Bone marrow (tissue), 2 donors: ENCODE results near the gene LPP.

Source experiments
- DNase-seq, 2 donors: peaks; one replicate each; lab custom pipeline; 2025; lab: John Stamatoyannopoulos, UW

The LPP gene

GRCh38 chr3:188330138-188330537 lies 176.2 kb downstream of the LPP start:
- no peak for DNase-seq

DNA sequence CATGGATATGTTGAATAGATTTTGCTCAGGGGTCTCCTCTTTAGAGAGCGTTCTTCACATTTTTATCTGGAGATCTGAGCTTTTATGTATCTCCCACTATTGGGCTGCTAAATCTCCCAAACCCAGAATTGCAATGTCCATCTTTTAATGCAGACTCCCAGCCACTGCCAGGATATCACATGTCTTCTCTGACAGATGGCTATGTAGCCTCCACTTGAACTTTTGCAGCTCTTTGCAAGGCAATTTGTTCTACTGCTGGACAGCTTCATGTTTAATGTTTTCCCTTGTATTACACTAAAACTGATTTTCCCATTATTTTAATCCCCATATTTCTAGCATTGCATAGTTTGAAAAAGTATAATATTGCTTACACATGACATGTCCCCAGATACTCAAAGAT lies 177.2 kb downstream of the LPP start:
- DNase-seq = no peak

DNA sequence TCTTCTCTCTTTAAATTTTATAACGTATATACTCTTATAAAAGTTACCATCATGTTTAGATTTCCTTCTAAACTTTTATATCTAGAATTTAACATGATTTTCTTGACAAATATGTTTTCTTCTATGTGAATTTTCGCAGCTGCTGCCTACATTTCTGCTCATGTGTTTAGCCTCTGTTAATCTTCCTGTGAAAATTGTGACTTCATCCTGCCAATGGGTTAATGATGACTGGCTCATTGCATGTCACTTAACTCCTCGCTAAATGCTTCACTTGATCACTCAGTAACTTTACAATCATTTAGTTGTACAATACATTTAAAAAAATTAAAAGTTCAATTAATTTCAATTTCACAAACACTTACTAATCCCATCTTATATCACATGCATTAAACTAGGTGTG lies 178.1 kb downstream of the LPP start:
- DNase-seq = no peak

DNA sequence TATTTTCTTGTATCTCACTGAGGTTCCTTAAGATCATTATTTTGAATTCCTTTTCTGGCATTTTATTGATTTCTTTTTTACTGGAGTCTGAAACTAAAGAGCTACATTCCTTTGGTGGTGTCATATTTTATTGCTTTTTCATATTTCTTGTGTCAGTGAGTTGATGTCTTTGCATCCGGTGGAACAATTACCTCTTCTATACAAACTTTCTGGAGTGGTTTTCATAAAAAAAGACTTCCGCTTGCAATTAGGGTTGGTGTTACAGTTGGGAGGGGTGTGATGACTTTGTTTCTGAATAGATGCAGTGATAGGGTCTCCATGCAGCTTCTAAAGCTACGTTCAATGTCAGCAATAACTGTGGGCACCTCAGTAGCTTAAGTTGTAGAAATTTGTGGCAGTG lies 181.7 kb downstream of the LPP start:
- no peak for DNase-seq

- DNase-seq = no peak
Observed at GRCh38 chr3:188336178-188336577, 182.2 kb downstream of the LPP start.

DNA sequence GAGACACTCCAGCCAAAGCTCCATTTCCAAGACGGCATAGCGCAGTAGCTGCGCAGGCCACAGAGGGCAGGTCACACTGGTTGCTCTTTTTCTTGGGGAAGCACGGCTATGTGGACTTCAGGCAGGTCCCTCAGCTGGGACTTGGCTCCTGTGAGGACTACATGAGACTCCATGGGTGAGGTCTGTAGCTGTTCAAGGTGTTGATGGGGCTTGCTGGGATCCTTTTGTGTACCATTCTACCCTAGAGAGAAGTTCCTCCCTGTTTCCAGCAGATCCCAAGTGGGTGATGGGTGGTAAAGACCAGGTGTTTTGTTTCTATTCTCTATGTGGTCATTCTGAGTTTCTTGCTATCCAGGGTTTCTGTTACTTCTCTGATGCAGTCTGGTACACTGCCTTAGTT lies 183.3 kb downstream of the LPP start:
- no peak for DNase-seq

- DNase-seq = no peak
Observed at GRCh38 chr3:188338086-188338485, 184.1 kb downstream of the LPP start.

DNA sequence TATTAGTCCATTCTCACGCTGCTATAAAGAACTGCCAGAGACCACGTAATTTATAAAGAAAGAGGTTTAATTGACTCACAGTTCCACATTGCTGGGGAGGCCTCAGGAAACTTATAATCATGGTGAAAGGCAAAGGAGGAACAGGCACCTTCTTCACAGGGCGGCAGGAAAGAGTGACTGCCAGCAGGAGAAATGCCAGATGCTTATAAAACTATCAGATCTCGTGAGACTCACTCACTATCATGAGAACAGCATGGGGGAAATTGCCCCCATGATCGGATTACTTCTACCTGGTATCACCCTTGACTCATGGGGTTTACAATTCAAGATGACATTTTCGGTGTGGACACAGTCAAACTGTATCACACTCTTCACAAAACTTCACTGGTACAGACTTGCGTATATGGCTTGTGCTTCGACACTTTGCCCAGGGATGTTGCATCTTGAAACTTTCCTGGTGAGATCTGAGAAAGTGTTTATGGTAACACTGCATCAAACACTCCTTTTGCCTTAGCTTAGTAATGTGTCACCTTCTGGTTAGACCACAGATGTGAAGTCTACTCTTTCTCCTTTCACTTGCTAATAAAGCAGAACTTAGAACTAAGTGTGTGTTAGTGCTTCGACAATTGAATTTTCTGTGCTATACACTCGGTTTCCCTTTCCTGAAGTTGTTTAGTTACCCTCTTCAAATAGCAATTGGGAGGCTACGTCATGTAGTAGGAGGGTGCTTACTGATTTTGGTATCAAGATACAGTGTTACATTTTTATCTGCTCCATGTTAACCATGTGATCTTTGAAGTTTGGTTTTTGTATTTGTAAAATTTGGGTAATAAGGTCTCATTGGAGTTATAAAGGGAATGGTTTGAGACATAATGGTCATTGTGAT lies 185.7 kb downstream of the LPP start:
- DNase-seq = no peak

DNA sequence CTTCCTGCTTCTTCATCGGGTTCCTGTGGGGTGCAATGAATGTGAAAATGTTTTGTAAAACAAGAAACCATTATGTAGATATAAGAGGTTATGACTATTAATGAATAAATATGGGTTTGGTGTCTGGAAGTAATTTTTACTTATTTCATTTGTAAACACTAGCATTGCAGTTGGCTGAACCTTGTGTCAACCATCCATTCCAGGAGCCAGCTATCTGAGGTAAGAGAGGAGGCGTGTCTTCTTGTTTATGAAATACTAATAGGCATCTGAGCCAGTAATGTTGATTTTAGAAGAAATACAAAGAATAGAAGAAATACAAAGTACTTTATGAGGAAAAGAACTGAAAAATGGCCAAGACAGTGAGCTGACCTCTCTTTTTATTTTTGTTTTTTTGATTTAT lies 187.5 kb downstream of the LPP start:
- no peak for DNase-seq

DNA sequence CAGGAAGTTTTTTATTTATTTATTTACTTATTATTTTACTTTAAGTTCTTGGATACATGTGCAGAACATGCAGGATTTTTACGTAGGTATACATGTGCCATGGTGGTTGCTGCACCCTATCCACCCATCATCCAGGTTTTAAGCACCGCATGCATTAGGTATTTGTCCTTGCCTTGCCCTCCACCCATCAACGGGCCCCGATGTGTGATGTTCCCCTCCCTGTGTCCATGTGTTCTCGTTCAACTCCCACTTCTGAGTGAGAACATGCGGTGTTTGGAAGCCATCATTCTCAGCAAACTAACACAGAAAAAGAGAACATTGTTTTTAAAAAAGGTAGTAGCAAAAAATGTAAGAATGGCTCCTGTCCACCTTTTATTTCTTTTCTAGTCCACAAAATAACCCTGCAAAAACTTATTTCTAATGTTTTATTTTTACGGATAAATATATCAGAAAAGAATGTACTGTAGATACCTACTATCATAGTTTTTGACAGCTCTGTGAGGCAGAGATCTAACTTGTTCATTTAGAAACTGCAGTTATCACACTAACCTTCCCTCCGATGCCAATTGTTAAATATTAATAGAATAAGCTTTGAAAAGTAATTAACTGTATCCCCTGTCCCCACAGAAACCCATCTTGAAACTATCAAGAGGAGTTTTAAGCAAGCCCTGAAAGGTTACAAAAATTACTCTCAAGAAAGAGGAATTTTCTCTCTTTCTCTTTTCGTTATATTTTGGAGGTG lies 189.2 kb downstream of the LPP start:
- DNase-seq = no peak

DNA sequence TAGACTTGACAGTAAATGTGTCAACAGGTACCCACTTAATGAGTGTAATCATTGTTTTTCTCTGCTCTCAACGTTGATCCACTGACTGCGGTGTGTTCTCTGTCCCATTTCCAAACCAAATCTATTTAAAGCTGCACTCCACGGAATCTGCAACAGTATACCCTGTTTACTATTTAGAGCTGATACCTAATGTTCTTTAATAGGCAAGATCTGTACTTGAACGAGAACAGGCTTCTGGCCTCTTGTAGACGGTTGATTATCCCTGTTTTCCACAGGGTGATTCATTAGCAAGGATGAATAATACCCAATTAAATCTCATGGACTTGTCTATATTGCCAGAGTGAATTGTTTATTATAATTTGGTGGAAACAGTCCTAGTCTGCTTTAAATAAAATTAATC lies 189.9 kb downstream of the LPP start:
- DNase-seq = no peak

DNA sequence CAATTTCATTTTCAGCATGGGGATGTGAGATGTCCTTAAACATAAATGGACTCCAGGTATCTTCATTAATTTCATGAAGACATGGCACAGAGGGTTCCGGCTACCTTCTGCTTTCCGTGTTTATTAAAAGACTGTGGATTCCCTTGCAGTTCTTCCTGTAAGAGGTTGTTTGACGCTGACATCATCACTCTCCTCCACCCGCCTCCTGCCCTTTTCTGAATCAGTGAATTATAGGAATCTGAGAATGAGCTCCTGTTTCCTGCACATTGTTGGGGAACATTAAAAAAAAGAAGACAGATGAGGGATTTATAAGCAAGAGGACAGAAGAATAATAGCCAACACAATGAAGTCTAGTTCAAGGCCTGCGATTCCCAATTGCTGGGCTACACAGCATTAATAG lies 191.3 kb downstream of the LPP start:
- no peak for DNase-seq

GRCh38 chr3:188348435-188349244 lies 194.7 kb downstream of the LPP start:
- no peak for DNase-seq

DNA sequence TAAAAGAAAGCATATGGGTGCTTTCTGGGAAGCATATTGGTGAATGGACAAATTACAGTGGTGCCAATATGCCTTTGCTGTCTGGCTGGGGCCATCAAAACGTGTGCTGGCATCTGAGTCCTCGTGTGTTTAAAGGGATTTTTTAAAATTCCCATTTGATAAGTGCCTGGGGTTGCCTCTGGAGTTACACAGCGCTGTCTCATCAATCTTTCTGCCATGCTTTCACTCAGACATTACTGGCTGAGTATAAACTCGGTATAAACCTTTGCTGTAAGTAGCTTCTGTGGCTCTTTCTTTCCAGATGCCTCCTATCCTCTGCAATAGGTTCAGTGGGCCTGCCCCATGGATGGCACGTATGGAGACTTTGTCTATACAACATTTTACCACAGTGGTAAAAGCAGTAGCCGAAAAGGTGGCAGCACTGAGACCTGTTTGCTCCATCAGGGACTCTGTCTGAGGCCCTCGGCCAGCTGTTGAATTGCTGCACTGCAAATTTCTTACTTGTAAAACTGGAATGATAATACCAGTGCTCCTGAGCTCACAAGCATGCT lies 195.5 kb downstream of the LPP start:
- no peak for DNase-seq

- DNase-seq = no peak
Observed at GRCh38 chr3:188349933-188350332, 196.0 kb downstream of the LPP start.

DNA sequence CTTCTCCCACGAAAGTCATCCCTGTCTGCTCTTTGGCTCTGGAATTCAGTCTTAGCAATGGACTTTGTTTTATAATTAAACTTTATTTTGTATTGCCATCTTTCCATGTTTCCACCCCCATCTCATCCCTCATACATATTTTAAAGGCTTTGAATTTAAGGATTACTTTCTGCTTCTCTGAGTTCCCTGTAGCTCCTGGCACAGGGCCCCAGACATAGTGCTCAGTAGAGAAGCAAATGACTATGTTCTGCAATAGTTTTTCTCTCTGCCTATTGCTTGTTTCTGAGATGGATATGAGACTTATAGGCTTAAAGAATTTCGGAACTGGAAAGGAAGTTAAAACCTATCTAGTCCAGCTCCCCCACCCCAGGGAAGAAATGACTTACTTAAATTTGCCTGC lies 197.0 kb downstream of the LPP start:
- DNase-seq = no peak

GRCh38 chr3:188351648-188352047 lies 197.7 kb downstream of the LPP start:
- no peak for DNase-seq

- no peak for DNase-seq
Observed at GRCh38 chr3:188352196-188352927, 198.4 kb downstream of the LPP start.

- no peak for DNase-seq
Observed at GRCh38 chr3:188353426-188353825, 199.5 kb downstream of the LPP start.

DNA sequence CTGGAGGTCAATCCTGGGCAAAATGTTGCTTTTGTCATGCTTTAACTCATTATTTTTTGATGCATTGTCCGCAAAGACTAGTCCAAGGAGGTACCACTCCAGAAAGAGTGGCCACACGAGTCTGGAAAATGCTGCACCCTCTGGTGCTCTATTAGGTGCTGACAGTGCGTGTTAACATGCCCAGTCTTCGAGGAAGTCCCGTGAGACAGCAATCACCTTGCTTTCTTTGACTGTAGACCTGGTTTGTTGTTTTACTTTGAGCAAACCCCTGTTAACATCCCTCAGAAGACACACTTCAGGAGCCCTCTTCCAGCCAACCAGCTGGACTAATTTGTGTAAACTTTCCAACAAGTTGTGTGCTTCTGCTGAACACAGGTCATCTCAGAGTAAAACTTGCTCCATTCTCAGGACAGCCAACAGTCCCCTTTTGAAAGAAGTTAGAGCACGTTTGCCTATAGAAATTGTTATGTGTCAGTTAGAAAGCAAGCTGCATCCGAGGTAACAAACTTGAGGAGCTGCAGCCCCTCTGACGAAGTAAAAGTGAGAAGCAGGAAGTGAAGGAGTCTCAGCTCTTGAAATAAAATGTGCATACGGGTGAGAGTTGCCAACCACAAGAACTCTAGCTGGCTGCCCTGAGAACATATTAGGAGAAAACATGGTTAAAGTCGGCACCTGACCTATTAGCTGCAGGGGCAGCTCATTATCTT lies 205.0 kb downstream of the LPP start:
- peak in 1 of 2 donors; percentile 60 for DNase-seq

DNA sequence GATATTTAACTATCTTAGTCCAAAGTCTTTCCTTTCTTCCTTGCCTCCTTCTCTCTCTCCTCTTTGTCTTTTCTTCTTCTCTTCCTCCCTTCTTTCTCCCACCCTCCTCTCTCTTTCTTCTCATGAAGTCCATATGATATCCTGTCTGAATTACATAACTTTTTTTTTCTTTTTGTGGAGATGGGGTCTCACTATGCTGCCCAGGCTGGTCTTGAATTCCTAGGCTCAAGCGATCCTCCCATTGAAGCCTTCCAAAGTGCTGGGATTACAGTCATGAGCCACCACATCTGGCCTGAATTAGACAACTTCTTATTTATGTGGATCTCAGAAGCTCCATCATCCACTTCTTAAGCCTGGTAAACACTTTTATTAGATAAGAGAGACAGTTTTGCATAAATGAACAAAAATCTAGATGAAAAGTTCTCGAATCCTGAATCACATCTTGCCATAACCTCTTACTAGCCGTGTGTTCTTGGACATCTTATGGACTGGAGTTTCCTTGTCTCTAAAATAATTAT lies 206.5 kb downstream of the LPP start:
- no peak for DNase-seq
